ENCODE data around the gene PSTPIP2. TPM values are rescaled to one million over a fixed set of nuclear protein-coding genes. Genes with fewer than 3 reads are reported as not detected.
"Not testable (repeated sequence)": the region's sequence is repeated elsewhere in the genome, so short reads cannot be mapped to it uniquely, and the experiment has no call there.

Gene PSTPIP2
- total RNA-seq, 1 donor from 2014 or later: 0.60 TPM

DNA sequence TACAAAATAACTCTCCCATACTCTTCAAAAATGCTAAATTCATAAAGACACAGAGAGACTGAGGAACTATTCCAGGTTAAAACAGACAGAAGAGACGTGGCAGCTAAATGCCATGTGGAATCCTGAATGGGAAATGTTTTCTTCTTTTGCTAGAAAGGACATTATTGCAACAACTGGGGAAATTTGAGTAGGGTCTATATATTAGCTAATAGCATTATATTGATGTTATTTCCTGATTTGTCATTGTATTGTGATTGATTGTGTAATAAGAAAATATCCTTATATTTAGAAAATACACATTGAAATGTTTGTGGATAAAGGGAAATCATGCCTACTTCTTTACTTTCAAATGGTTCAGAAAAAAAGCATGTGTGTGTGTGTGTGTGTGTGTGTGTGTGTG is 23.4 kb downstream of the PSTPIP2 start:
- ATAC-seq (ENCODE audit: low read depth): no peak
- H3K27me3 Mint-ChIP-seq: no peaks in the 10 kb centered on the region
- no peak overlapping the region for H3K27ac Mint-ChIP-seq
- H3K4me3 Mint-ChIP-seq: no peak overlapping the region
- POLR2A ChIA-PET: interaction anchor here (0.7 kb wide), 1 partner anchor 15 kb away, joined by 5 read pairs; no protein-coding TSS in a partner anchor
- intact Hi-C loops (cut with micrococcal nuclease): no loop called here
- CTCF ChIA-PET: no interaction called here
- TF ChIP-seq, protein P1, sequence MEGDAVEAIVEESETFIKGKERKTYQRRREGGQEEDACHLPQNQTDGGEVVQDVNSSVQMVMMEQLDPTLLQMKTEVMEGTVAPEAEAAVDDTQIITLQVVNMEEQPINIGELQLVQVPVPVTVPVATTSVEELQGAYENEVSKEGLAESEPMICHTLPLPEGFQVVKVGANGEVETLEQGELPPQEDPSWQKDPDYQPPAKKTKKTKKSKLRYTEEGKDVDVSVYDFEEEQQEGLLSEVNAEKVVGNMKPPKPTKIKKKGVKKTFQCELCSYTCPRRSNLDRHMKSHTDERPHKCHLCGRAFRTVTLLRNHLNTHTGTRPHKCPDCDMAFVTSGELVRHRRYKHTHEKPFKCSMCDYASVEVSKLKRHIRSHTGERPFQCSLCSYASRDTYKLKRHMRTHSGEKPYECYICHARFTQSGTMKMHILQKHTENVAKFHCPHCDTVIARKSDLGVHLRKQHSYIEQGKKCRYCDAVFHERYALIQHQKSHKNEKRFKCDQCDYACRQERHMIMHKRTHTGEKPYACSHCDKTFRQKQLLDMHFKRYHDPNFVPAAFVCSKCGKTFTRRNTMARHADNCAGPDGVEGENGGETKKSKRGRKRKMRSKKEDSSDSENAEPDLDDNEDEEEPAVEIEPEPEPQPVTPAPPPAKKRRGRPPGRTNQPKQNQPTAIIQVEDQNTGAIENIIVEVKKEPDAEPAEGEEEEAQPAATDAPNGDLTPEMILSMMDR (IDR thresholded peaks at IDR 0.05): no peak
- H3K9me3 Mint-ChIP-seq: peaks cover 2% of the 10 kb centered on the region
- no peaks in the 10 kb centered on the region for H3K4me1 Mint-ChIP-seq
- H3K36me3 Mint-ChIP-seq (ENCODE audit: low read depth): no peaks in the 10 kb centered on the region
- no peak for DNase-seq

DNA sequence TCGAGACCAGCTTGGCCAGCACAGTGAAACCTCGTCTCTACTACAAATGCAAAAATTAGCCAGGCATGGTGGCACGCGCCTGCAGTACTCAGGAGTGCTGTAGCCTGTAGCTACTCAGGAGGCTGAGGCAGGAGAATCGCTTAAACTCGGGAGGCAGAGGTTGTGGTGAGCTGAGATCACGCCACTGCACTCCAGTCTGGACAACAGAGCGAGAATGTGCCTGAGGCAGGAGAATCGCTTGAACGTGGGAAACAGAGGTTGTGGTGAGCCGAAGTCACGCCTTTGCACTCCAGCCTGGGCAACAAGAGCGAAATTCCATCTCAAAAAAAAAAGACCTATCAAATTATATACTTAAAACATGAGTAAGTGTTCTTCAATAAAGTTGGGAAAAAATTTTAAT is 24.7 kb downstream of the PSTPIP2 start:
- H3K9me3 Mint-ChIP-seq; H3K4me1 Mint-ChIP-seq; H3K27ac Mint-ChIP-seq; H3K36me3 Mint-ChIP-seq (ENCODE audit: low read depth); POLR2A ChIA-PET; CTCF ChIA-PET; H3K4me3 Mint-ChIP-seq; H3K27me3 Mint-ChIP-seq; intact Hi-C loops (cut with micrococcal nuclease); ATAC-seq (ENCODE audit: low read depth); DNase-seq: not testable (repeated sequence)

DNA sequence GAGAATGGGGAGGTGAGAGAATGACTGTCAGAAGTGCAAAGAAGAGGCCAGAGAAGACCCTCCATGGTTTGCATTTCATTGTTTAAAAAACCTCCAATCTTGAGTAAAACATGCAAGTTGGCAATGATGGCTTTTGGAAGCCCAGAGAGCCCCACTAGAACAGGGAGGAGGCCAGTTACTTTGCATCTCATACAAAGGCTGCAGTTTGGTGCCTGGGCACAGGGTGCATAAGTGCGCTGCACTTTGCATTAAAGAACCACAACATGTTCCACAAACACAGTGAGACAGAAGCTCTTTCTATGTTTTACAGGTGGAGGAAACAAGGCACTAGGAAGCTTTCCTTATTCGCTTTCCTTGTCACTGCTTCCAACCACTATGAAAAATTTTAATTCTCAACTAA is 25.4 kb downstream of the PSTPIP2 start:
- TF ChIP-seq, protein P1 (IDR thresholded peaks at IDR 0.05): no peak
- CTCF ChIA-PET: no interaction called here
- no peak overlapping the region for H3K27ac Mint-ChIP-seq
- intact Hi-C loops (cut with micrococcal nuclease): no loop called here
- H3K9me3 Mint-ChIP-seq: peaks cover 2% of the 10 kb centered on the region
- H3K4me1 Mint-ChIP-seq: no peaks in the 10 kb centered on the region
- H3K36me3 Mint-ChIP-seq (ENCODE audit: low read depth): no peaks in the 10 kb centered on the region
- POLR2A ChIA-PET: no interaction called here
- no peak overlapping the region for H3K4me3 Mint-ChIP-seq
- H3K27me3 Mint-ChIP-seq: peaks cover 3% of the 10 kb centered on the region
- DNase-seq (no peak), ATAC-seq (ENCODE audit: low read depth) (no peak)

DNA sequence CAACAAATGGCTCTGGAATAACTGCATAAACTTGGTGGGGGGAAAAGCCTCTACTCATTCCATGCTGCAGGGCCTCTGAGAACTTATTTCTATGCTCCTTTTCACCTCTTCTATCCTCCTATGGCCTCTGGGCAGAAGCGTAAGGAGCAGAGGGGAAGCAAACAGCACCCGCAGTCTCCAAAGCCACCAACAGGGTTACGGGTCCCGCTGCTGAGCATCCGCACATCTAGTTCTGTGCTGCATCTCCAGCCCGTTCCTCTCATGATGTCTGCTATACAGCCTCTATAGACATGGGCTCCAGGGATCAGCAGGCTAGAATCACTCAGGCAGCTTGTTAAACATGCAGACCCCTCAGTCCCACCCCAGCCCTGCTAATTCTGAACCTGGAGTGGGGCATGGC is 25.9 kb downstream of the PSTPIP2 start:
- Mint-ChIP-seq H3K4me1 (no peaks in the 10 kb centered on the region), H3K4me3 (no peak overlapping the region), H3K27ac (no peak overlapping the region), H3K36me3 (ENCODE audit: low read depth) (no peaks in the 10 kb centered on the region), H3K27me3 (peaks cover 3% of the 10 kb centered on the region), H3K9me3 (peaks cover 2% of the 10 kb centered on the region)
- ChIA-PET POLR2A (no interaction called here), CTCF (no interaction called here)
- DNase-seq (no peak), ATAC-seq (ENCODE audit: low read depth) (no peak)
- TF ChIP-seq, protein P1 (IDR thresholded peaks at IDR 0.05): no peak
- intact Hi-C loops (cut with micrococcal nuclease): no loop called here

DNA sequence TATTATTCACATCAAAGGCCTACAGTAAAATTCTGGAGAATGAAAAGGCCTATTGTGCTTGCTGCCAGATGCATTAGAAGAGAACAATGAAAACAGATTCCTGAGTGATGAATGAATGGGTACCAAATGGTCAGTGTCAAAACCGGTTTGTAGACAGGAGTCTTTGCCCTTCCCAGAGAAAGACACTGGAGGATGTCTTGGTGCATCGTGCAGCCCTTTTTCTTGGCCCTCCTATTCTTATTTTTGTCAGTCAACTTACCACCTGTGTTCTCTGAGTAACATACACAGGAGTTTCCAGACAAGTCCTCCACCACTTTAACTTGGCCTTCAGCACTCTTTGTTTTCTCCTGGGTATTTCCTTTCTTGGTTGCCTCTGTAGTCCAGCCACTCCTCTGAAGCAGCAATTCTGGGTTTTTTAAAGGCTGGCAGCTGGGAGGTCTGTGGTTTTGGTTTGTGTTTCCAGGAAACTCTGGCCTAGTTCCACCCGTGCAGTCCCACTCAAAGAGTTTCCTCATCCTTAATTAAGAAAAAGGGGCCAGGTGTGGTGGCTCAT is 29.4 kb downstream of the PSTPIP2 start:
- Mint-ChIP-seq H3K4me3 (no peak overlapping the region), H3K9me3 (peaks cover 2% of the 10 kb centered on the region), H3K36me3 (ENCODE audit: low read depth) (no peaks in the 10 kb centered on the region), H3K4me1 (no peaks in the 10 kb centered on the region), H3K27me3 (peaks cover 4% of the 10 kb centered on the region), H3K27ac (no peak overlapping the region)
- ATAC-seq (ENCODE audit: low read depth): no peak
- intact Hi-C loops (cut with micrococcal nuclease): no loop called here
- CTCF ChIA-PET: no interaction called here
- TF ChIP-seq, protein P1 (IDR thresholded peaks at IDR 0.05): no peak
- no peak for DNase-seq
- POLR2A ChIA-PET: no interaction called here

DNA sequence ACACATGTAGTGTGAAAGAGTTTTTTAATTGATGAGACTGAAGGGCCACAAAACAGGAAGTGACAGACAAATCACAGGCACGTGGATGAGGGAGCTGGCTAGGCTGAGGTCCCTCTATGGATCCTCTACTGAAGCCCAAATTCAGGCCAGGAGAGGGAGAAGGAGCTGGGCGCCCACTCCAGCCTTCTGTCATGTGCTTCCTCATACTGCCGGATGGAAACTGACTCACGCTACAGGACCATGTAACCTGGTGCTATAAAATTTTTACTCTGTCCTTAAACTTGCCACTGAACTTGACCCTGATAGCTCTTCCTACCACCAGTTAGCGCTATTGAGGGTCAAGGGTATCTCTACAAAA is 31.3 kb downstream of the PSTPIP2 start:
- intact Hi-C loops (cut with micrococcal nuclease): no loop called here
- ChIA-PET CTCF (no interaction called here), POLR2A (no interaction called here)
- DNase-seq: no peak
- H3K27ac Mint-ChIP-seq: no peak overlapping the region
- H3K27me3 Mint-ChIP-seq: peaks cover 4% of the 10 kb centered on the region
- H3K4me1 Mint-ChIP-seq: no peaks in the 10 kb centered on the region
- H3K36me3 Mint-ChIP-seq (ENCODE audit: low read depth): no peaks in the 10 kb centered on the region
- TF ChIP-seq, protein P1 (IDR thresholded peaks at IDR 0.05): no peak
- peaks cover 2% of the 10 kb centered on the region for H3K9me3 Mint-ChIP-seq
- no peak overlapping the region for H3K4me3 Mint-ChIP-seq
- no peak for ATAC-seq (ENCODE audit: low read depth)
